Fibroblast of lung (primary cell): Measurements from ENCODE around the gene KRTAP12-4.
"Not testable (repeated sequence)": the region's sequence is repeated elsewhere in the genome, so short reads cannot be mapped to it uniquely, and the experiment has no call there.

Experiments
- CTCF ChIP-seq, 2 donors: IDR thresholded peaks in 1 of 2; conservative IDR thresholded peaks in 1 of 2; 1 replicate in 1 of 2; 2 replicates in 1 of 2; pipeline ENCODE4 v1.5.1; 2011 to 2012; ENCODE audit warnings: low read length in 2 of 2, control low read depth in 1 of 2, inconsistent platforms in 1 of 2, low read depth in 1 of 2, mild to moderate bottlenecking in 1 of 2
- EZH2 ChIP-seq: IDR thresholded peaks from 2 replicates; pipeline ENCODE4 v1.5.1; 2012; ENCODE audit warnings: low read length, control low read depth, mild to moderate bottlenecking; ENCODE audit errors: missing control alignments

- not testable (repeated sequence) for TF ChIP-seq CTCF (conservative IDR thresholded peaks at IDR 0.05 in 1 of 2, IDR thresholded peaks at IDR 0.05 in 1 of 2; ENCODE audit: low read depth in 1 of 2, low read length in 2 of 2); EZH2
Measured at GRCh38 chr21:44627831-44628233, 26.6 kb downstream of the KRTAP12-4 start.
